ENCODE measurements around the gene KIF1A.

The KIF1A gene

GRCh38 chr2:240713928-240714746 is 105.9 kb downstream of the KIF1A start:
- no peak for DNase-seq (ENCODE audit: low read depth in 1 of 2, low spot score in 1 of 2)
- TF ChIP-seq CTCF (IDR thresholded peaks at IDR 0.05; ENCODE audit: insufficient read depth, low read length) (no peak), REST (IDR thresholded peaks at IDR 0.05; ENCODE audit: insufficient replicate concordance, low read depth) (no peak), GABPA (IDR thresholded peaks at IDR 0.05; ENCODE audit: low read depth) (no peak), SPI1 (IDR thresholded peaks at IDR 0.05; ENCODE audit: borderline replicate concordance, low read depth) (no peak), POLR2AphosphoS5 (IDR thresholded peaks at IDR 0.05; ENCODE audit: low read depth) (no peak)
- no peaks in the 10 kb centered on the region for H3K27me3 ChIP-seq (ENCODE audit: insufficient read depth, poor library complexity, severe bottlenecking)
- no peak overlapping the region for H3K4me3 ChIP-seq (replicated peaks; ENCODE audit: insufficient read depth, low read length)
- H3K27ac ChIP-seq (replicated peaks): no peak overlapping the region

- Histone ChIP-seq H3K27me3 (ENCODE audit: insufficient read depth, poor library complexity, severe bottlenecking) (no peaks in the 10 kb centered on the region), H3K27ac (replicated peaks) (no peak overlapping the region), H3K4me3 (replicated peaks; ENCODE audit: insufficient read depth, low read length) (no peak overlapping the region)
- TF ChIP-seq REST (IDR thresholded peaks at IDR 0.05; ENCODE audit: insufficient replicate concordance, low read depth) (no peak), SPI1 (IDR thresholded peaks at IDR 0.05; ENCODE audit: borderline replicate concordance, low read depth) (no peak), CTCF (IDR thresholded peaks at IDR 0.05; ENCODE audit: insufficient read depth, low read length) (no peak), POLR2AphosphoS5 (IDR thresholded peaks at IDR 0.05; ENCODE audit: low read depth) (no peak)
- DNase-seq (ENCODE audit: low read depth in 1 of 2, low spot score in 1 of 2): no peak
Measured at GRCh38 chr2:240713071-240713927, 106.7 kb downstream of the KIF1A start.

- Histone ChIP-seq H3K4me3 (replicated peaks; ENCODE audit: insufficient read depth, low read length) (no peak overlapping the region), H3K27ac (replicated peaks) (no peak overlapping the region), H3K27me3 (ENCODE audit: insufficient read depth, poor library complexity, severe bottlenecking) (no peaks in the 10 kb centered on the region)
- DNase-seq (ENCODE audit: low read depth in 1 of 2, low spot score in 1 of 2): no peak
- TF ChIP-seq SPI1 (IDR thresholded peaks at IDR 0.05; ENCODE audit: borderline replicate concordance, low read depth) (no peak), POLR2AphosphoS5 (IDR thresholded peaks at IDR 0.05; ENCODE audit: low read depth) (no peak), GABPA (IDR thresholded peaks at IDR 0.05; ENCODE audit: low read depth) (no peak), REST (IDR thresholded peaks at IDR 0.05; ENCODE audit: insufficient replicate concordance, low read depth) (no peak), CTCF (IDR thresholded peaks at IDR 0.05; ENCODE audit: insufficient read depth, low read length) (no peak)
Measured at GRCh38 chr2:240712121-240712520, 107.9 kb downstream of the KIF1A start.

Data from HL-60 (cell line).